ENCODE results near the gene NT5C2.

GRCh38 chr10:103098240-103098639 is 94.8 kb downstream of the NT5C2 start:
- no peak for TF ChIP-seq TAF1 (IDR thresholded peaks at IDR 0.05; ENCODE audit: low read depth, low read length)
- TF ChIP-seq POLR2A (IDR thresholded peaks at IDR 0.05; ENCODE audit: low read depth, low read length), result no peak
- no peak for TF ChIP-seq SPI1 (IDR thresholded peaks at IDR 0.05; ENCODE audit: low read depth, low read length)
